Small intestine (tissue), 7 donors: ENCODE results near the gene TMBIM6. TPM values are rescaled to one million over a fixed set of nuclear protein-coding genes. Genes with fewer than 3 reads are reported as not detected.

Source experiments
- DNase-seq, 2 donors: peaks; one replicate each; pipeline versions ENCODE4 v3.0.0 to v3.0.0-alpha.2; 2013
- FAIRE-seq: peaks from 2 replicates; lab custom pipeline; 2012; peaks lifted over from hg19 to GRCh38; lab: Jason Lieb, UNC
- H3K27ac ChIP-seq, 3 donors: one replicate each; pipeline ENCODE4 v1.5.1; 2013; ENCODE audit warnings: low read length in 2 of 3, mild to moderate bottlenecking in 2 of 3, control low read depth in 1 of 3, inconsistent platforms in 1 of 3, low read depth in 1 of 3, moderate library complexity in 1 of 3
- H3K27me3 ChIP-seq, 3 donors: one replicate each; pipeline ENCODE4 v1.6.1; 2013; ENCODE audit warnings: low read length in 3 of 3, inconsistent platforms in 1 of 3; ENCODE audit not compliant: control insufficient read depth in 3 of 3, insufficient read depth in 3 of 3
- H3K36me3 ChIP-seq, 3 donors: one replicate each; pipeline ENCODE4 v1.6.1; 2013; ENCODE audit warnings: low read length in 3 of 3, inconsistent platforms in 1 of 3, low read depth in 1 of 3, mild to moderate bottlenecking in 1 of 3, moderate library complexity in 1 of 3; ENCODE audit not compliant: control insufficient read depth in 3 of 3, insufficient read depth in 2 of 3
- H3K4me1 ChIP-seq, 3 donors: one replicate each; pipeline ENCODE4 v1.6.1; 2013; ENCODE audit warnings: low read length in 2 of 3, inconsistent platforms in 1 of 3, low read depth in 1 of 3, mild to moderate bottlenecking in 1 of 3, moderate library complexity in 1 of 3; ENCODE audit not compliant: control insufficient read depth in 3 of 3, insufficient read depth in 2 of 3
- H3K4me3 ChIP-seq, 3 donors: one replicate each; pipeline ENCODE4 v1.5.1; 2013; ENCODE audit warnings: low read length in 3 of 3, control low read depth in 1 of 3, inconsistent platforms in 1 of 3, low read depth in 1 of 3, mild to moderate bottlenecking in 1 of 3, moderate library complexity in 1 of 3
- H3K9me3 ChIP-seq, 2 donors: one replicate each; pipeline ENCODE4 v1.6.1; 2013; ENCODE audit warnings: low read depth in 1 of 2, low read length in 1 of 2; ENCODE audit not compliant: control insufficient read depth in 2 of 2, insufficient read depth in 1 of 2
- WGBS, 3 donors: extraction: QIAGEN DNeasy Blood & Tissue Kit; methylation state at CpG; one replicate each; pipeline ENCODE4 v1.1.7; 2013; 5-methylcytosine and 5-hydroxymethylcytosine counted together
- polyA plus RNA-seq, 4 donors: library from polyadenylated mRNA; stranded (reverse) in 3 of 4; unstranded in 1 of 4; fragments of 200-250 nt in 3 of 4; fragments of 120-200 nt in 1 of 4; gene quantifications; one replicate each; pipeline versions ENCODE4 v1.2.1 to v1.2.3, GENCODE V29; 2013
- donor health status: healthy with polysubstance abuse.
- donor health status: control.
- donor health status: control.
- donor health status: Bipolar disorder and iron deficiency.
- donor health status: healthy.

TMBIM6 gene
- polyA plus RNA-seq, 4 donors = 174 to 687 (median 294) TPM

GRCh38 chr12:49702009-49702408 lies 39.3 kb upstream of the TMBIM6 start:
- 88 to 95% (median 90%) methylated on average over 3 of the region's 3 CpGs for WGBS, 3 donors
- DNase-seq (no peak), FAIRE-seq (no peak)
- no peak overlapping the region for H3K27ac ChIP-seq
- H3K9me3 ChIP-seq = no peaks in the 10 kb centered on the region
- H3K36me3 ChIP-seq = no peaks in the 10 kb centered on the region
- H3K4me3 ChIP-seq = no peak overlapping the region
- peaks cover 0 to 13% (median 0%) of the 10 kb centered on the region in 3 donors for H3K4me1 ChIP-seq
- peaks cover 0 to 34% (median 0%) of the 10 kb centered on the region in 3 donors for H3K27me3 ChIP-seq

DNA sequence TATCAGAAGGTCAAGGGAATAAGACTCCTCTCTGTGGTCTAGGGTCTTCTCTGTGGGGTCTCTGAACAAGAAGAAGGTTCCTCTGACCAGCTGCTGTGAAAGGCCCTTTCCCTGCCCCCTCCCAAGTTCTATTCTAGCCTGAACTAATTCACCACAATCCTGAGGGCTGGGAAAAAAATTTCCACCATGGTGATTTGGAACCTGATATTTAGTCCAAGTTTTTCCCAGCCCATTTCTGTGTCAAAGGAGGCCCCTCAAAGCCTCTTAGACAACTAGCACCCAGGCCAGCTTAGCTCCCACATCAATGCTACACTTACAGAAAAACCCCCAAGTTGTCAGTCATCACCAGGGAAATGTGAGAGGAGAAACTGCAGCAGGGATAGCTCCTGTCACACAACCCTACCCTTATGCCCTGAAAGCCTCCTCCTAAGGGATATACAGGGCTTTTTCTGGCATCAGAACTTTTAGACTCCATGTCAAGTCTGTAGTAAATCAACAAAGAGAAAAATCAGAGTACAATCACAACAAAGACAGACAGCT lies 38.6 kb upstream of the TMBIM6 start:
- FAIRE-seq = no peak
- peak overlapping the region in 1 of 3 donors; percentile 74 for H3K27ac ChIP-seq

DNA sequence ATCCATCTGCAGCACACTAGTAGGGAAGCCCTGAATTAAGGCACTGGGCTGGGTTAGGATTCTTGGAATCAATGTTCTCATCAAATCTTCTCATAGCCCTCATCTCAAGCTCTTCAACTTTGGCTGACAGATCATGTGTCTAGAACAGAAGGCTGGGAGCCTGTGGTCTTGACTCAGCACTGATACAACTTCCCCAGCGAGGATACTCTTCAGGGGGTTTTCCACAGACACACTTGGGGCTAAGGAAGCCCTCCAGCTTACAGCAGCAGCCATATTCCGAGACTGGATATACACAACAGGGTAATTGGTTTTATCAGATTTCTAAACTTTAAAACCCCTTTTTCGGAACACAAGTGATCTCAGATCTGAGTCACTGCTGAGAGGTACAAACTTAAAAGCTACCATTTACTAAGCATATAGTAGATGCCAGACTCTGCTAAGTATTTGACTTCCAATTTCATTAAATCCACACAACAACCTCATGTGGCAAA lies 37.7 kb upstream of the TMBIM6 start:
- Histone ChIP-seq H3K36me3 (no peaks in the 10 kb centered on the region), H3K27me3 (peaks cover 0 to 44% (median 0%) of the 10 kb centered on the region in 3 donors), H3K9me3 (no peaks in the 10 kb centered on the region), H3K27ac (peak overlapping the region in 1 of 3 donors; percentile 74), H3K4me3 (no peak overlapping the region), H3K4me1 (peaks cover 0 to 9% (median 0%) of the 10 kb centered on the region in 3 donors)
- FAIRE-seq (no peak), DNase-seq (no peak)
- 58 to 72% (median 60%) methylated on average over 3 of the region's 3 CpGs for WGBS, 3 donors

More for the DNA sequence above, 38.6 kb upstream of the TMBIM6 start:
- no peak for DNase-seq
- H3K27me3 ChIP-seq = peaks cover 0 to 38% (median 0%) of the 10 kb centered on the region in 3 donors
- H3K4me1 ChIP-seq = peaks cover 0 to 13% (median 0%) of the 10 kb centered on the region in 3 donors
- no peaks in the 10 kb centered on the region for H3K36me3 ChIP-seq
- H3K9me3 ChIP-seq = no peaks in the 10 kb centered on the region
- no peak overlapping the region for H3K4me3 ChIP-seq

- Histone ChIP-seq H3K4me1 (peaks cover 0 to 9% (median 0%) of the 10 kb centered on the region in 3 donors), H3K9me3 (no peaks in the 10 kb centered on the region), H3K27ac (peak overlapping the region in 2 of 3 donors; percentile 71 to 80), H3K27me3 (peaks cover 0 to 49% (median 0%) of the 10 kb centered on the region in 3 donors), H3K36me3 (no peaks in the 10 kb centered on the region), H3K4me3 (peak overlapping the region in 2 of 3 donors; percentile 63 to 68)
- DNase-seq = no peak
- no peak for FAIRE-seq
- WGBS, 3 donors = 46 to 69% (median 65%) methylated on average over 10 of the region's 10 CpGs
Observed at GRCh38 chr12:49705479-49706134, 35.8 kb upstream of the TMBIM6 start.

DNA sequence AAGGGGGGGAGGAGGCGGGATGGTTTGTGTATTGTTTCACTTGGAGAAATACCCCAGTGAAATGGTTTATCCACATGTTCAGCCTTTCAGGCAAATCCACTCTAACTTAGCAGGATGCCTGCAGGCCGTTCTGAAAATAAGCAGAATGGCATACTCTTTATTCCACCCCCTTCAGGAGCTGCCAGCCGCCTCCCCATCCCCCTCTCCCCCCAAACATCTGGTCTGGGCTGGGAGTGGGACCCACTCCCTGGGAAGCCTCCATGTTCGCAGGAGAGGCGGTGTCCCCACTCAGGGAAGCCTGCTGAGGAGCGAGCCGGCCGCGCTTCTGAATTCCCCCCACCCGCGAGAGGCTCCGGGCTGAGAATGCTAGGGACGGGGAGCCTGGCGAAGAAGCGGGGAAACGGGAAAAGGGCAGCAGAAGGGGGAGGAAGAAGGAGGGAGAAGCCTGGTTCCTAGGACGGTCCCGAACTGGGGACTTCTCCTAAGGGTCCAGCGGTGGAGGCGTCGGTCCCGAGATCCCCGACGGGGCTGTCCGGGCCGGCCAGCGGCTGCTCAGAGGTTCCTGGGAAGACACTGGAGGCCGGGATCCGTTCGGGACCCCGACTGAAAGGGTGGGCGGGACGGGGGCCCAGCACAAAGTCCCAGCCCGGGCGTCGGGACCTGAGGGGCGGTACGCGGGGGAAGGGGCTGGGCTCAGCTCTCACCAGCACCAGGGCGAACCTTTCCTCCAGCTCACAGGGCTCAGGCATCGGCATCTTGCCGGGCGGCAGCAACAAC lies 34.8 kb upstream of the TMBIM6 start:
- 4 to 12% (median 9%) methylated on average over 38 to 43 of the region's 43 CpGs for WGBS, 3 donors
- H3K27ac ChIP-seq = peak overlapping the region; percentile 34 to 80 (median 71)
- DNase-seq = peak in 1 of 2 donors; percentile 46
- H3K9me3 ChIP-seq = no peaks in the 10 kb centered on the region
- no peaks in the 10 kb centered on the region for H3K36me3 ChIP-seq
- peaks cover 0 to 9% (median 0%) of the 10 kb centered on the region in 3 donors for H3K4me1 ChIP-seq
- H3K4me3 ChIP-seq = peak overlapping the region; percentile 63 to 84 (median 68)
- FAIRE-seq = no peak
- H3K27me3 ChIP-seq = peaks cover 0 to 58% (median 0%) of the 10 kb centered on the region in 3 donors

- H3K4me3 ChIP-seq = peak within 1 kb of the TSS; percentile 63 to 84 (median 68)
- FAIRE-seq = no peak
- WGBS, 3 donors = 0 to 1% (median 0%) methylated on average over 48 to 91 of the region's 93 CpGs
- peak within 1 kb of the TSS; percentile 34 to 80 (median 71) for H3K27ac ChIP-seq
- H3K9me3 ChIP-seq = no peaks in the 10 kb centered on the region
- H3K36me3 ChIP-seq = no peaks in the 10 kb centered on the region
- DNase-seq = peak; percentile 89 to 97
- H3K27me3 ChIP-seq = peaks cover 0 to 63% (median 0%) of the 10 kb centered on the region in 3 donors
- H3K4me1 ChIP-seq = peaks cover 0 to 9% (median 0%) of the 10 kb centered on the region in 3 donors
Observed at GRCh38 chr12:49707128-49707811, 34.1 kb upstream of the TMBIM6 start, which contains the start of gene FMNL3. Gene FMNL3 (minus strand): TSS chr12:49707405. CDS start chr12:49707180, 225 bp downstream.

GRCh38 chr12:49707812-49708147 lies 33.6 kb upstream of the TMBIM6 start:
- Histone ChIP-seq H3K4me1 (peaks cover 0 to 9% (median 0%) of the 10 kb centered on the region in 3 donors), H3K27ac (no peak overlapping the region), H3K9me3 (no peaks in the 10 kb centered on the region), H3K4me3 (no peak overlapping the region), H3K27me3 (peaks cover 0 to 66% (median 0%) of the 10 kb centered on the region in 3 donors), H3K36me3 (no peaks in the 10 kb centered on the region)
- 42 to 59% (median 58%) methylated on average over 11 of the region's 11 CpGs for WGBS, 3 donors
- no peak for FAIRE-seq
- no peak for DNase-seq
